ENCODE measurements around the gene MYO1G.
"Not testable (repeated sequence)": the region's sequence is repeated elsewhere in the genome, so short reads cannot be mapped to it uniquely, and the experiment has no call there.

The MYO1G gene

GRCh38 chr7:44978511-44979366 lies at the start of gene MYO1G:
MYO1G (minus strand) TSS chr7:44979015; CDS start chr7:44978961, 54 bp downstream.
- DNase-seq = peak; percentile 90

- no peak for DNase-seq
Measured at GRCh38 chr7:45028138-45028919, 49.5 kb upstream of the MYO1G start.

- DNase-seq = no peak
Measured at GRCh38 chr7:45027774-45028114, 48.9 kb upstream of the MYO1G start.

GRCh38 chr7:45026984-45027773 lies 48.4 kb upstream of the MYO1G start:
- peak; percentile 65 for DNase-seq

- DNase-seq = no peak
Measured at GRCh38 chr7:45026013-45026412, 47.2 kb upstream of the MYO1G start.

- not testable (repeated sequence) for DNase-seq
Measured at GRCh38 chr7:45025473-45025872, 46.7 kb upstream of the MYO1G start.

GRCh38 chr7:45024126-45024744 lies 45.4 kb upstream of the MYO1G start:
- no peak for DNase-seq

GRCh38 chr7:45021604-45022296 lies 42.9 kb upstream of the MYO1G start:
- no peak for DNase-seq

GRCh38 chr7:45020915-45021314 lies 42.1 kb upstream of the MYO1G start:
- DNase-seq = no peak

GRCh38 chr7:45017253-45017652 lies 38.4 kb upstream of the MYO1G start:
- DNase-seq = no peak

GRCh38 chr7:45015313-45015712 lies 36.5 kb upstream of the MYO1G start:
- no peak for DNase-seq

- DNase-seq = peak; percentile 35
Measured at GRCh38 chr7:45013465-45013967, 34.7 kb upstream of the MYO1G start.

GRCh38 chr7:45007571-45008328 lies 28.9 kb upstream of the MYO1G start:
- no peak for DNase-seq

GRCh38 chr7:45007106-45007505 lies 28.3 kb upstream of the MYO1G start:
- no peak for DNase-seq

- DNase-seq = no peak
Measured at GRCh38 chr7:45003789-45004188, 25.0 kb upstream of the MYO1G start.

- DNase-seq = no peak
Measured at GRCh38 chr7:45001826-45002225, 23.0 kb upstream of the MYO1G start.

GRCh38 chr7:45001138-45001694 lies 22.4 kb upstream of the MYO1G start:
- DNase-seq = peak; percentile 73

- no peak for DNase-seq
Measured at GRCh38 chr7:45000093-45001032, 21.5 kb upstream of the MYO1G start, which contains the start of gene CCM2. CCM2 (plus strand) TSS chr7:45000201; CDS start chr7:45000334, 133 bp downstream.

Measured in CD4-positive, alpha-beta T cell treated with Interleukin-12 subunit alpha and Interleukin-12 subunit beta, for 1 hour (primary cell).